GM18867 (cell line): ENCODE measurements around the gene CLDN3.
"Not testable (repeated sequence)": the region's sequence is repeated elsewhere in the genome, so short reads cannot be mapped to it uniquely, and the experiment has no call there.

Experiments used
- ATAC-seq: cut with Tn5 transposase; IDR thresholded peaks from one replicate; pipeline ENCODE4 v1.9.1; 2021; ENCODE audit warnings: mild to moderate bottlenecking, moderate library complexity; ENCODE audit not compliant: unreplicated experiment

CLDN3 gene, protein sequence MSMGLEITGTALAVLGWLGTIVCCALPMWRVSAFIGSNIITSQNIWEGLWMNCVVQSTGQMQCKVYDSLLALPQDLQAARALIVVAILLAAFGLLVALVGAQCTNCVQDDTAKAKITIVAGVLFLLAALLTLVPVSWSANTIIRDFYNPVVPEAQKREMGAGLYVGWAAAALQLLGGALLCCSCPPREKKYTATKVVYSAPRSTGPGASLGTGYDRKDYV

DNA sequence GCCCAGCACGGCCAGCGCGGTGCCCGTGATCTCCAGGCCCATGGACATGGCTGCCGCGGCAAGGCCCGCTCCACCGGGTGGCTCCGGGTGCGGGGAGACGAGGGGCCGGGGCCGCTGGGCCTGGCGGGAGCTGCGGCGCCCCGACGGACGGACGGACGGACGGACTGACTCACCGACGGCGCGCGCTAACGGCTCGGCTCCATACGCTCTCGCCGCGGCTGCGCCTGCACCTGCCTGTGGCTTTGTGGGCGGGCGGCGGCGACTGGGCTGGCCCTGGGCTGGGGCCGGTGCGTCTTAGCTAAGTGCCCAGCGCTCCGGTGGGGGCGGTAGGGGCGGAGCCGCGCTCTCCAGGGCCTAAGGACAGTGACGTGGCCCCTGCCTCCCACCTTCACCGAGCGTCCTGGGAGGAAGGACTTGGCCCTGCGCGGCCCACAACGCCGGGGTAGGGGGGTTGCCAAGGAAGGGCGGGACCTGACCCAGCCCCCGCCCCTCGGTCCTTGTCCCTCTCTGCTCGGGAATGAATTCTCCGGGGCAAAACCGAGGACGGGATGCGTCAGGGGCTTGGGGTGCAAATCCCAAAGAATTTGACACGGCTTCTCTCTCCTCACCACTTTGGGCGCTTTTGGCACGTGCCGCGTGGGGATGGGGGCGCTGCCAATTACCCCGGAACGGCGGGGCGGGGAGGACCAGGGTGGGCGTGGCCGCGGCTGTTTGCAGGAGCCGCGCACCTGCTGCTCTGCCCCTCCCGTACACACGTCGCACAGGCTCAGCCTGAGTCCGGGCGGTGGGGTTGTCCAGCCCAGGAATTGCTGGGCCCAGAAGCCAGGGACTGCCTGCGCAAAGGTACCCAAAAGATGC is at the start of gene CLDN3:
Gene CLDN3 (minus strand): TSS at position 269 of the 858 bp plus-strand sequence. CDS start 221 bp downstream, at position 48.
- no peak for ATAC-seq

DNA sequence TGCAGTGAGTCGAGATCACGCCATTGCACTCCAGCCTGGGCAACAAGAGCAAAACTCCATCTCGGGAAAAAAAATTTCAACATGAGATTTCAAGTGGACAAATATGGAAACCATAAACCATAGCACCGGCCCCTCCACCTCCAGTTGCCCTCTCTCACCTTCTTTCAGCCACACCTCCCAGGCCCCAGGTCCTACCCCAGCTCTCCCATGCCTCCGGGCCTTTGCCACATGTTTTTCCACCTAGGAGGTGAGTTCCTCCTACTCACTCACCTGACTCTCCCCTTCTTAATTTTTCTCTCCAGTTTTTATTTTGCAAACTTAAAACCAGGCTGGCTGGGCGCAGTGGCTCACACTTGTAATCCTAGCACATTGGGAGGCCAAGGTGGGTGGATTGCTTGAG is 47.1 kb upstream of the CLDN3 start:
- ATAC-seq: no peak

DNA sequence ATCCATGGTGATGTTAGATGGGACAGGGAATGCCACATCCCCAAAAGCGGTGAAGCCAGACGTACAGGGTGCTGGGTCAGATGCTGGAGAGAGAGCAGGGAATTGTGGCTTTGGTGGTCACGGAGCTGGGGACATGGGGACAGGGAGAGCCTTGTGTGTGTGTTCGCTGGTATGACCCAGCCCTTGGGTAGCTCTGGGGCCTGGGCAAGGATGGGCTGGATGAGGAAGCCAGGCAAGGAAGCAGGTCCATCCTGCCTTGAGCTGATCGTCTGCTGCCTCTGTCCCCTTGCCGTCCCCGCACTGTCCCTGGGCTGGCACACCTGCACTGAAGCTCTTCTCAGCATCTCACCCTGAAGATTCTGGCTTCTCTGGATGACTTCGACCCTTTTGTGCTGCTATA is 45.4 kb upstream of the CLDN3 start:
- no peak for ATAC-seq

DNA sequence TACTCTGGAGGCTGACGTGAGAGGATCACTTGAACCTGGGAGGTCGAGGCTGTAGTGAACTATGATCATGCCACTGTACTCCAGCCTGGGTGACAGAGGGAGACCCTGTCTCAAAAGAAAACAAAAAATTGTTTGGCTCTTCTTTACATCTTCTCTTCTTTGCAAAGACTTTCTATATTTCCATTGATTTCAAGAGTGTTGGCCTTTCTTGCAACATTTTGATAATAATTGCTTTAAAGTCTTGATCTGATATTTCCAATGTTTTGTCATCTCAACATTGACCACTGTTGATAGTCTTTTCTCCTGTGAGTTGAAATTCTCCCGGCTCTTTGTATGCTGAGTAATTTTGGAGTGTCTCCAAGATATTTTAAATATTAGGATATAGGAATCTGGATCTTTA is 42.9 kb upstream of the CLDN3 start:
- ATAC-seq: no peak

DNA sequence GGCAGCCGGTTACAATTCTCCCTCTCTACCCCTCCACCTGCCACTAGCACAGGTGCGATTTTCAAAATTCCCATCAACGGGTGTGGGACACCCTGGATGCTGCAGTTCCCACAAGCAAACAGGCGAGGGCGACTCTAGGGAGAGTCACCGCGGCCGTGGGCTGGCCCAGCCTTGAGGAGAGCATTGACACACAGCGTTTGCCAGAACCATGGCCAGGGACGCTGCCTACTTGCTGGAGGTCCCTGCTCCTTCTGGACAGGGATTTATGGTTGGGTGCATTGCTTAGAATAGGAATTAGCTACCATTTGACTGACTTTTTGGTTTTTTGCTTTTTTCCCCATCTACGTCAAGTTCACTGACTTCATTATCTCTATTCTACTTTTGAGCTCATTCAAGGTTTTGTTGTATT is 41.7 kb upstream of the CLDN3 start:
- no peak for ATAC-seq

DNA sequence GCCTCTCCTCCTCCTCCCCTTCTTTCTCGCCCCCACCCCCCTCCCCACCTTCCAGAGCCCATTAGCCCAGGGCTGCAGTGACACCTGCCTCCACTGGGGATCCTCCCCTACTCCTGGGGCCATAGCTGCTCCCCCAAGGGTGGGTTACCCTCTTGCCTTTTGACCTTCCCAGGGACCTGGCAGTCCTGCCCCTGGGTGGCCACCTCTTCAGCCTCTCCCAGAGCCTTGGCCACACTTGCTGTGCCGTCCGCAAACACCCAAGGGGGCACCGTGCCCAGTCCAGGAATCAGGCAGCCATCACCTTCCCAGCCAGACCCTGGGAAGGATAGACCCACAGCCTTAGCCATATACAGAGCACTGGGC is 40.9 kb upstream of the CLDN3 start:
- no peak for ATAC-seq

DNA sequence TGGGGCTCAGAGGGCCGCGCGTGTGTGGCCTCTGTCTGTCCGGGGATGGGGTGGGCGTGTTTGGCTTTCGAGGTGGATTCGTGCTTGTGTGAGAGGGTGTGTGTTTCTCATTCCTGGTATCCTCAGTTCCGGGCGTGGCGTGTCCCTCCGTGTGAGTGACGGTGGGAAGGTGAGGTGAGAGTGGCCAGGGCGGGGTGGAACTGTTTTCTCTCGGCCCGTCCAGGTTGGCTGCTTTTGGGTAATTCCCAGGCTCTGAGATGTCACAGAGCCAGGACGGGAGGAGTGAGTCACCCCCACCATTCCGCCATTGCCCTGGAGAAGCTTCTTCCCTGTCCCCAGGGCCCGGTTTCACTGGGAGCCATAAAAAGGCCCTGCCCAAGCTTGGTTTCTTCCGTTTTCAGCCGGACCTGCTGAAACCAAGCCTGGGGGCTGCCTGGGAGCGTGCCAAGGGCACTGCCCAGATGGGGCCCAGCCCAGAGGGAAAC is 39.4 kb upstream of the CLDN3 start:
- ATAC-seq: no peak

DNA sequence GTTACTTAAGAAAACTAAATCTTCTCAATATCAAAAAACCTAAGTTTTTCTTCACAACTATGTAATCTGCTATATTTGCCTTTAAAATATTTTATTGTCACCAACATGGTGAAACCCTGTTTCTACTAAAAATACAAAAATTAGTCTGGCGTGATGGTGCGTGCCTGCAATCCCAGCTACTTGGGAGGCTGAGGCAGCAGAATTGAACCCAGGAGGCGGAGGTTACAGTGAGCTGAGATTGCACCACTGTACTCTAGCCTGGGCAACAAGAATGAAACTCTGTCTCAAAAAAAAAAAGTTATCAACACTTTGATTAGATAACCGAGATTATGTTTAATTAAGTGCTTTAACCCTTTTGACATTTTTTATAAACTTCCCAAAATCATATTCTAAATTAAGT is 32.4 kb upstream of the CLDN3 start:
- ATAC-seq: no peak

DNA sequence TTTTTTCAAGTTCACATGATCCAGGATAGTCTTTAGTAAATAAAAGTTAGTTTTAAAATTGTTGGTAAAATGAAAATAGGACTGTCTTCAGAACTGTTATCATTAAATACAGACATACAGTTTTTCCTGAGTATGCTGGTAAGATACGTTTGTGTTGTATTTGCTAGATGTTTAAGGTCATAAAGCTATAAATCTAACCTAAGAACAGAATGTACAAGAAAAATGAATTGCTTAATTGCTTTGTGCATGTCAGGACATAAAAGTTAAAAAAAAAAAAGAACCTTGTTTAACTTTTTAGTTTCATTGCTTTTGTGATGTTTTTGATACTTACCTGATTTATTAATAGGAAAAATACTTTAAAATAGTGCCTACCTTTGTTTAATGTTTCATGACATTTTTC is 31.5 kb upstream of the CLDN3 start:
- no peak for ATAC-seq

DNA sequence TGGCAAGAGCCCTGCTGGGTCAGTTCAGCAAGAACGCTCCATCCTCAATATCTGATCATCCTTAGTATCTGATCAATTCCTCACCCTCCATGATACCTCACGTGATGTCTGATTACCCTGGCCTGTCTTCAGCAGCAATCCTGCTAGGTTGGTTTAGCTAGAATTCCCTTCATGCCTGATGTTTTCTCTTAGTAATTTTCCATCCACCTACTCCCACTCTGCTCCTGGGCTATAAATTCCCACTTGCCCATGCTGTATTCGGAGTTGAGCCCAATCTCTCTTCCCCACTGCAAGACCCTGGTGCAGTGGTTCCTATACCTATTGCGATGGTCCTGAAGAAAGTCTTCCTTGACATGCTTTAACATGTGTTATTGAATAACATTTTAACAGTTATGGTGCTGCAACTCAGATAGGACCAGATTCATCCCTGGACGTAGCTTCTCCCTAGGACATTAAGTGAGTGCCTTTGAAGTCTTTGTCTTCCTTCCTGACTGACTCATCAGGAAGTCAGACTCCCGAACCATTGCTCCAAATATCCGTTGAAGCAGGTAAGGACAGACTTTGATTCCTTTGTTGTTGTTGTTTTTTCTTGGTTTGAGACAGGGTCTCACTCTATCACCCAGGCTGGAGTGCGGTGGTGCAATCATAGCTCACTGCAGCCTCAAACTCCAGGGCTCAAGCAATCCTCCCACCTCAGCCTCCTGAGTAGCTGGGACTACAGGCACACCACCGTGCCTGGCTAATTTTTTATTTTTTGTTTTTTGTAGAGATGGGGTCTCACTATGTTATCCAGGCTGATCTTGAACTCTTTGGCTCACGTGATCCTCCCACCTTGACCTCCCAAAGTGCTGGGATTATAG is 29.4 kb upstream of the CLDN3 start:
- no peak for ATAC-seq

DNA sequence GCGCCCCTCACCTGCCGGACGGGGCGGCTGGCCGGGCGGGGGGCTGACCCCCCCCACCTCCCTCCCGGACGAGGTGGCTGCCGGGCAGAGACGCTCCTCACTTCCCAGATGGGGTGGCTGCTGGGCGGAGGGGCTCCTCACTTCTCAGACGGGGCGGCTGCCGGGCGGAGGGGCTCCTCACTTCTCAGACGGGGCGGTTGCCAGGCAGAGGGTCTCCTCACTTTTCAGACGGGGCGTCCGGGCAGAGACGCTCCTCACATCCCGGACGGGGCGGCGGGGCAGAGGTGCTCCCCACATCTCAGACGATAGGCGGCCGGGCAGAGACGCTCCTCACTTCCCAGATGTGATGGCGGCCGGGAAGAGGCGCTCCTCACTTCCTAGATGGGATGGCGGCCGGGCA is 27.1 kb upstream of the CLDN3 start:
- ATAC-seq: not testable (repeated sequence)

DNA sequence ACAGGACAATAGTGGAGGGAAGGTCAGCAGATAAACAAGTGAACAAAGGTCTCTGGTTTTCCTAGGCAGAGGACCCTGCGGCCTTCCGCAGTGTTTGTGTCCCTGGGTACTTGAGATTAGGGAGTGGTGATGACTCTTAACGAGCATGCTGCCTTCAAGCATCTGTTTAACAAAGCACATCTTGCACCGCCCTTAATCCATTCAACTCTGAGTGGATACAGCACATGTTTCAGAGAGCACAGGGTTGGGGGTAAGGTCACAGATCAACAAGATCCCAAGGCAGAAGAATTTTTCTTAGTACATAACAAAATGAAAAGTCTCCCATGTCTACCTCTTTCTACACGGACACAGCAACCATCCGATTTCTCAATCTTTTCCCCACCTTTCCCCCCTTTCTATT is 26.6 kb upstream of the CLDN3 start:
- ATAC-seq: not testable (repeated sequence)

DNA sequence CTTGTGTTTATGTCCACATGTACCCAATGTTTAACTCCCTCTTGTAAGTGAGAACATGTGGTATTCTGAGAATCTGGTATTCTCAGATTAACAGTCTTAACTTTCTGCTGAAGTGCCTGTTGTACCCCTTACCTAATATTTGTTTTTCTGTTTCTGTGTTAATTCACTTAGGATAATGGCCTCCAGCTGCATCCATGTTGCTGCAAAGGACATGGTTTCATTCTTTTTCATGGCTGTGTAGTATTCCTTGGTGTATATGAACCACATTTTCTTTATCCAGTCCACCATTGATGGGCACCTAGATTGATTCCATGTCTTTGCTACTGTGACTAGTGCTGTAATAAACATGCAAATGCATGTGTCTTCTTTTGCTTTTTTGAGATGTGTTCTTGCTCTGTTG is 25.1 kb upstream of the CLDN3 start:
- not testable (repeated sequence) for ATAC-seq

DNA sequence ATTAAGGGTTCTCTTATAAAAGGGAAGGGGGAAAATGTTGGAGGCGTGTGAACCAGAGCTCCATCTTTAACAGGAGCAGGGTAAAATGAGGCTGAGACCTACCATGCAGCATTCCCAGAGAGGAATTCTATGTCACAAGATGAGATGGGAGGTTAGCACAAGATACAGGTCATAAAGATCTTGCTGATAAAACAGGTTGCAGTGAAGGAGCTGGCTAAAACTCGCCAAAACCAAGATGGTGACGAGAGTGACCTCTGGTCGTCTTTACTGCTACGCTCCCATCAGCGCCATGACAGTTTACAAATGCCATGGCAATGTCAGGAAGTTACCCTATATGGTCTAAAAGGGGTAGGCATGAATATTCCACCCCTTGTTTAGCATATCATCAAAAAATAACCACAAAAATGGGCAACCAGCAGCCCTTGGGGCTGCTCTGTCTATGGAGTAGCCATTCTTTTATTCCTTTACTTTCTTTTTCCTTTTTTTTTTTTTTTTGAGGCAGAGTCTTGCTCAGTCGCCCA is 21.2 kb upstream of the CLDN3 start:
- not testable (repeated sequence) for ATAC-seq

DNA sequence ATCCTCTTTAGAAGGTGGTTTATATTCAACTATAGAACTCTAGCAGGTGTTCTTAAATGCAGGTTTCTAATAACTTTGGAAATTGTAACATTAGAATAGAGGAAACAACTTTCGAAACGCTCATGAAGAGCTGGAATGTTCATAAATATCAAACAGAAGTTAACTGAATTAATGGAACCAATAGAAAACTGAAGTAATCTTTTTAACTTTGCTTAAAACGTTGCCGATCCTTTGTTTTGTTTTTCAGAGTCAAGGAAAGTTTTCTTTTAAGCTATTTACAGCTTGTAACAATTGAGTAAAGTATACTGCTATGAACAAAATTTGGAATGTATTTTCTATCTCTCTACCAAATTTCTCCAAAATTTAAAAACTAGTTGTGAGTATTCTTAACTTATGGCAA is 19.0 kb upstream of the CLDN3 start:
- ATAC-seq: no peak

DNA sequence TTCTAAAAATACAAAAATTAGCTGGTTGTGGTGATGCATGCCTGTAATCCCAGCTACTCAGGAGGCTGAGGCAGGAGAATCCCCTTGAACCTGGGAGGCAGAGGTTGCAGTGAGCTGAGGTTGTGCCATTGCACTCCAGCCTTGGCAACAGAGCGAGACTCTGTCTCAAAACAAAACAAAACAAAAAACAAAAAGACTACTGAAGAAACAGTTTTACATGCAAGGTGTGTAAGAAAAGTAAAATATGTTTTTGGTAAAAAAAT is 17.6 kb upstream of the CLDN3 start:
- not testable (repeated sequence) for ATAC-seq

DNA sequence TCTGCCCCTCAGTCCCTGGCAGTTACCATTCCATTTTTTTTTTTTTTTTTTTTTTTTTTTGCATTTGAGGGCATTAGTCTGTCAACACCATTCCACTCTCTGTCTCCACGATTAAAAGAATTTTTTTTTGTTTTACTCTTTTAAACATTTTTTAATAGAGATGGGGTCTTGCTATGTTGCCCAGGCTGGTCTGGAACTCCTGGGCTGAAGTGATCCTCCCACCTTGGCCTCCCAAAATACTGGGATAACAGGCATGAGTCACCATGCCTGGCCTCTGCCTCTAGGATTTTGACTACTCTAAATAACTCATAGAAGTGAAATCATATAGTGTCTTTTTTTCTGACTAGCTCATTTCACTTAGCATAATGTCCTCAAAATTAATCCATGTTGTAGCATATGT is 16.5 kb upstream of the CLDN3 start:
- ATAC-seq: no peak

DNA sequence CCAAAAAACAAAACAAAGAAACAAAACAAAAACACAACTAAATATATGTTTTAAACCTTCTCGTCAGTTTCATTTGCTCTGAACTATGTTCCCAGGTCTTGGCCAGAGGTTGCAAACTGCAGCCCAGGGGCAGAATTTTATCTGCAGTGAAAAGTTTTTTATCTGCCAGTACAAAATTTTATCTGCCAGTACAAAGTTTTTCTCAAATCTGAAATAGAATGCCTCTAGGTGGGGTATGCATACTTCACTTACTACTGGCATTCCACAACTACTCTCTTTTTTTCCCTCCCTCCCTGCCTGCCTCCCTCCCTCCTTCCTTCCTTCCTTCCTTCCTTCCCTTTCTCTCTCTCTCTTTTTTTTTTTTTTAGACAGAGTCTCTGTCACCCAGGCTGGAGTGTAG is 9.4 kb upstream of the CLDN3 start:
- no peak for ATAC-seq

DNA sequence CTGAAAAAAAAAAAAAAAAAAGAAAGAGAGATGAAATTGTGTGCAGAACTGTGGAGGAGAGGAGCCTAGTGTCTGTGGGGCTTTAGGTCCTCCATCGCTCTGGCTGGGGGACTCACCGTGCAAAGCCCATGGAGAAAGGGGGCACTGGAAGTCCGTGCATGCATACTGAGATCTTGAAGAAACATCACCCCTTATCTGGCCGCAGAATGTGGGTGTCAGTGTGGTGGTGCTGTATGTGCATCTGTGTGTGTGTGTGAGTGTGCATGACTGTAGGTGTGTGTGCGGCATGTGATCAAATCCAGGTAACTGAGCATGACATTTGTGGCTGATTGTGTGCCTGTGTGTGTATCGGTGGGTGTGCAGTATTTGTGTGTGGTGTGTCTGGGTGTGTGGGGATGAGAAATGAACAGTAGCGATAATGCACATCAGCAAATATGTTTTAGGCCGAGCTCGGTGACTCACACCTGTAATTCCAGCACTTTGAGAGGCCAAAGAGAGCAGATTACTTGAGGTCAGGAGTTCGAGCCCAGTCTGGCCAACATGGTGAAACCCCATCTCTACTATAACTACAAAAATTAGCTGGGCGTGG is 8.8 kb upstream of the CLDN3 start:
- ATAC-seq: no peak

DNA sequence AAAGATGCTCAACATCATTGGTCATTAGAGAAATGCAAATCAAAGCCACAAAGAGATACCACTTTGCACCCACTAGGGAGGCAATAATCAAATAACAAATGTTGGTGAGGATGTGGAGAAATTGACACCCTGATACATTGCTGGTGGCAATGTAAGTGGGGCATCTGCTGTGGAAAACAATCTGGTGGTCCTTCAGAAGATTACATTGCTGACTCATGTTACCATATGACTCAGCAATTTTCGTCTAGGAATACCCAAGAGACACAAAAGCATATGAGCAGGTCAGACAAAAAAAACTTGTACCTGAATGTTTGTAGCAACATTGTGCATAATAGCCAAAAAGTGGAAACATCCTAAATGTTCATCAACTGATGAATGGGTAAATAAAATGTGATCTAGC is 4.9 kb upstream of the CLDN3 start:
- no peak for ATAC-seq
